ENCODE results near the gene KCNJ1.

KCNJ1 gene

GRCh38 chr11:128882451-128882850 is 15.4 kb upstream of the KCNJ1 start:
- no peak for DNase-seq (ENCODE audit: low read depth)

- DNase-seq (ENCODE audit: low read depth): no peak
Measured at GRCh38 chr11:128881221-128881620, 14.1 kb upstream of the KCNJ1 start.

- no peak for DNase-seq (ENCODE audit: low read depth)
Measured at GRCh38 chr11:128879817-128880216, 12.7 kb upstream of the KCNJ1 start.

GRCh38 chr11:128878455-128878854 is 11.4 kb upstream of the KCNJ1 start:
- DNase-seq (ENCODE audit: low read depth): no peak

GRCh38 chr11:128877726-128878125 is 10.6 kb upstream of the KCNJ1 start:
- DNase-seq (ENCODE audit: low read depth): no peak

- DNase-seq (ENCODE audit: low read depth): no peak
Measured at GRCh38 chr11:128876133-128876650, 9.1 kb upstream of the KCNJ1 start.

- no peak for DNase-seq (ENCODE audit: low read depth)
Measured at GRCh38 chr11:128874427-128874826, 7.3 kb upstream of the KCNJ1 start.

- DNase-seq (ENCODE audit: low read depth): no peak
Measured at GRCh38 chr11:128872594-128872993, 5.5 kb upstream of the KCNJ1 start.

- no peak for DNase-seq (ENCODE audit: low read depth)
Measured at GRCh38 chr11:128872094-128872493, 5.0 kb upstream of the KCNJ1 start.

GRCh38 chr11:128871168-128871610 is 4.1 kb upstream of the KCNJ1 start:
- DNase-seq (ENCODE audit: low read depth): no peak

- no peak for DNase-seq (ENCODE audit: low read depth)
Measured at GRCh38 chr11:128868841-128869671, 2.0 kb upstream of the KCNJ1 start.

GRCh38 chr11:128865490-128865889 is 1.6 kb downstream of the KCNJ1 start:
- DNase-seq (ENCODE audit: low read depth): no peak

- no peak for DNase-seq (ENCODE audit: low read depth)
Measured at GRCh38 chr11:128862908-128863660, 4.0 kb downstream of the KCNJ1 start.

GRCh38 chr11:128862406-128862805 is 4.7 kb downstream of the KCNJ1 start:
- no peak for DNase-seq (ENCODE audit: low read depth)

GRCh38 chr11:128860571-128861361 is 6.3 kb downstream of the KCNJ1 start:
- DNase-seq (ENCODE audit: low read depth): no peak

- peak; percentile 42 for DNase-seq (ENCODE audit: low read depth)
Measured at GRCh38 chr11:128859563-128860441, 7.3 kb downstream of the KCNJ1 start.

GRCh38 chr11:128857341-128857740 is 9.8 kb downstream of the KCNJ1 start:
- DNase-seq (ENCODE audit: low read depth): no peak

- DNase-seq (ENCODE audit: low read depth): no peak
Measured at GRCh38 chr11:128856241-128856640, 10.9 kb downstream of the KCNJ1 start.

- no peak for DNase-seq (ENCODE audit: low read depth)
Measured at GRCh38 chr11:128854841-128855240, 12.3 kb downstream of the KCNJ1 start.

GRCh38 chr11:128853559-128853958 is 13.5 kb downstream of the KCNJ1 start:
- DNase-seq (ENCODE audit: low read depth): no peak

GRCh38 chr11:128852327-128853023 is 14.6 kb downstream of the KCNJ1 start:
- DNase-seq (ENCODE audit: low read depth): no peak

All from stimulated activated CD8-positive, alpha-beta memory T cell treated with anti-CD3 and anti-CD28 coated beads, Interleukin-12 subunit alpha, Interleukin-12 subunit beta, amount 100 ng/mL, for 4 hours (primary cell).